Measurements from ENCODE around the gene TDRD3.

The TDRD3 gene

GRCh38 chr13:60484865-60485264 is 87.8 kb downstream of the TDRD3 start:
- peaks cover 13% of the 10 kb centered on the region; the same call in 1 of the 2 replicates for H3K36me3 ChIP-seq (ENCODE audit: low read length)
- no peaks in the 10 kb centered on the region for H3F3A ChIP-seq (ENCODE audit: insufficient read depth)
- H3K79me2 ChIP-seq (ENCODE audit: insufficient read depth, low read length), result no peaks in the 10 kb centered on the region
- no peaks in the 10 kb centered on the region for H3K27me3 ChIP-seq (ENCODE audit: low read length)
- H3K27ac ChIP-seq (ENCODE audit: low read depth, low read length), result no peak overlapping the region
- H4K20me1 ChIP-seq (ENCODE audit: low read depth, low read length), result no peaks in the 10 kb centered on the region
- H3K9ac ChIP-seq (ENCODE audit: low read length), result no peak overlapping the region
- TF ChIP-seq, protein P1, sequence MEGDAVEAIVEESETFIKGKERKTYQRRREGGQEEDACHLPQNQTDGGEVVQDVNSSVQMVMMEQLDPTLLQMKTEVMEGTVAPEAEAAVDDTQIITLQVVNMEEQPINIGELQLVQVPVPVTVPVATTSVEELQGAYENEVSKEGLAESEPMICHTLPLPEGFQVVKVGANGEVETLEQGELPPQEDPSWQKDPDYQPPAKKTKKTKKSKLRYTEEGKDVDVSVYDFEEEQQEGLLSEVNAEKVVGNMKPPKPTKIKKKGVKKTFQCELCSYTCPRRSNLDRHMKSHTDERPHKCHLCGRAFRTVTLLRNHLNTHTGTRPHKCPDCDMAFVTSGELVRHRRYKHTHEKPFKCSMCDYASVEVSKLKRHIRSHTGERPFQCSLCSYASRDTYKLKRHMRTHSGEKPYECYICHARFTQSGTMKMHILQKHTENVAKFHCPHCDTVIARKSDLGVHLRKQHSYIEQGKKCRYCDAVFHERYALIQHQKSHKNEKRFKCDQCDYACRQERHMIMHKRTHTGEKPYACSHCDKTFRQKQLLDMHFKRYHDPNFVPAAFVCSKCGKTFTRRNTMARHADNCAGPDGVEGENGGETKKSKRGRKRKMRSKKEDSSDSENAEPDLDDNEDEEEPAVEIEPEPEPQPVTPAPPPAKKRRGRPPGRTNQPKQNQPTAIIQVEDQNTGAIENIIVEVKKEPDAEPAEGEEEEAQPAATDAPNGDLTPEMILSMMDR (IDR thresholded peaks at IDR 0.05; ENCODE audit: insufficient read depth, low read length, poor library complexity, severe bottlenecking), result no peak
- no peak for TF ChIP-seq EZH2phosphoT487 (conservative IDR thresholded peaks at IDR 0.05; ENCODE audit: low read length)
- H3K9me2 ChIP-seq (replicated peaks; ENCODE audit: insufficient read depth, low read length), result no peaks in the 10 kb centered on the region
- H3K4me2 ChIP-seq (ENCODE audit: low read depth, low read length, poor library complexity, severe bottlenecking), result no peak overlapping the region
- 0 out of 2 replicates have a peak, but pooled peaks cover 4% of the 10 kb centered on the region for H3K9me3 ChIP-seq (ENCODE audit: insufficient read depth, low read length)
- H3K4me3 ChIP-seq (ENCODE audit: insufficient read depth, low read length, poor library complexity, severe bottlenecking), result no peak overlapping the region
- no peak overlapping the region for H2AFZ ChIP-seq (ENCODE audit: low read depth, low read length, severe bottlenecking)

GRCh38 chr13:60491531-60491930 is 94.5 kb downstream of the TDRD3 start:
- Histone ChIP-seq H3K27ac (ENCODE audit: low read depth, low read length) (no peak overlapping the region), H3F3A (ENCODE audit: insufficient read depth) (no peaks in the 10 kb centered on the region), H3K9me3 (ENCODE audit: insufficient read depth, low read length) (0 out of 2 replicates have a peak, but pooled peaks cover 4% of the 10 kb centered on the region), H3K9ac (ENCODE audit: low read length) (no peak overlapping the region), H4K20me1 (ENCODE audit: low read depth, low read length) (no peaks in the 10 kb centered on the region), H2AFZ (ENCODE audit: low read depth, low read length, severe bottlenecking) (no peak overlapping the region), H3K79me2 (ENCODE audit: insufficient read depth, low read length) (no peaks in the 10 kb centered on the region), H3K36me3 (ENCODE audit: low read length) (0 out of 2 replicates have a peak, but pooled peaks cover 10% of the 10 kb centered on the region), H3K27me3 (ENCODE audit: low read length) (no peaks in the 10 kb centered on the region), H3K9me2 (replicated peaks; ENCODE audit: insufficient read depth, low read length) (no peaks in the 10 kb centered on the region), H3K4me3 (ENCODE audit: insufficient read depth, low read length, poor library complexity, severe bottlenecking) (no peak overlapping the region), H3K4me2 (ENCODE audit: low read depth, low read length, poor library complexity, severe bottlenecking) (no peak overlapping the region)
- no peak for TF ChIP-seq EZH2phosphoT487 (conservative IDR thresholded peaks at IDR 0.05; ENCODE audit: low read length)
- TF ChIP-seq, protein P1 (IDR thresholded peaks at IDR 0.05; ENCODE audit: insufficient read depth, low read length, poor library complexity, severe bottlenecking), result no peak

GRCh38 chr13:60492187-60492586 is 95.2 kb downstream of the TDRD3 start:
- Histone ChIP-seq H3K36me3 (ENCODE audit: low read length) (0 out of 2 replicates have a peak, but pooled peaks cover 7% of the 10 kb centered on the region), H3K4me2 (ENCODE audit: low read depth, low read length, poor library complexity, severe bottlenecking) (no peak overlapping the region), H3K27me3 (ENCODE audit: low read length) (no peaks in the 10 kb centered on the region), H2AFZ (ENCODE audit: low read depth, low read length, severe bottlenecking) (no peak overlapping the region), H3K9me2 (replicated peaks; ENCODE audit: insufficient read depth, low read length) (no peaks in the 10 kb centered on the region), H3K4me3 (ENCODE audit: insufficient read depth, low read length, poor library complexity, severe bottlenecking) (no peak overlapping the region), H3K27ac (ENCODE audit: low read depth, low read length) (no peak overlapping the region), H3K9ac (ENCODE audit: low read length) (no peak overlapping the region), H3K79me2 (ENCODE audit: insufficient read depth, low read length) (no peaks in the 10 kb centered on the region), H3F3A (ENCODE audit: insufficient read depth) (no peaks in the 10 kb centered on the region), H3K9me3 (ENCODE audit: insufficient read depth, low read length) (0 out of 2 replicates have a peak, but pooled peaks cover 4% of the 10 kb centered on the region), H4K20me1 (ENCODE audit: low read depth, low read length) (no peaks in the 10 kb centered on the region)
- TF ChIP-seq EZH2phosphoT487 (conservative IDR thresholded peaks at IDR 0.05; ENCODE audit: low read length), result no peak
- TF ChIP-seq, protein P1 (IDR thresholded peaks at IDR 0.05; ENCODE audit: insufficient read depth, low read length, poor library complexity, severe bottlenecking), result no peak
